Measurements from ENCODE around the gene PKN2. TPM values are rescaled to one million over a fixed set of nuclear protein-coding genes. Genes with fewer than 3 reads are reported as not detected.

The PKN2 gene
- total and polyA plus RNA-seq, 2 of the 4 experiments (the other 2 are of a cell fraction) = 12.7 to 22.2 TPM

GRCh38 chr1:88658419-88658818 lies 25.7 kb upstream of the PKN2 start:
- Histone ChIP-seq H3K9me3 (ENCODE audit: control insufficient read depth, insufficient read depth, low read length) (no peaks in the 10 kb centered on the region), H3K4ac (ENCODE audit: low read depth, low read length) (no peak overlapping the region), H3K56ac (ENCODE audit: extremely low read depth, insufficient read depth, low read length) (no peak overlapping the region), H3K14ac (replicated peaks; ENCODE audit: low read depth, low read length) (no peak overlapping the region), H3K27me3 (ENCODE audit: control insufficient read depth, insufficient read depth, low read length) (no peaks in the 10 kb centered on the region), H3K27ac (ENCODE audit: insufficient read depth, low read length) (no peak overlapping the region), H3K23ac (ENCODE audit: low read depth, low read length) (no peak overlapping the region), H4K91ac (ENCODE audit: insufficient read depth, low read depth, low read length) (no peak overlapping the region), H2BK15ac (ENCODE audit: low read depth, low read length) (no peak overlapping the region), H2AFZ (replicated peaks; ENCODE audit: low read length, poor library complexity) (no peak overlapping the region), H3K9ac (ENCODE audit: low read depth, low read length) (no peak overlapping the region), H2BK20ac (ENCODE audit: low read depth, low read length) (no peak overlapping the region), H3K4me1 (ENCODE audit: control insufficient read depth, insufficient read depth, low read length) (no peaks in the 10 kb centered on the region), H3K4me3 (ENCODE audit: insufficient read depth, low read depth, low read length) (no peak overlapping the region), H3K79me1 (ENCODE audit: low read depth in 1 of 2, low read length in 2 of 2) (no peaks in the 10 kb centered on the region), H2AK5ac (ENCODE audit: low read depth, low read length) (no peak overlapping the region), H3K9me1 (ENCODE audit: insufficient read depth, low read length) (no peaks in the 10 kb centered on the region), H4K5ac (ENCODE audit: low read depth, low read length) (no peak overlapping the region), H2BK120ac (ENCODE audit: low read depth, low read length) (no peak overlapping the region), H3K36me3 (ENCODE audit: control insufficient read depth, insufficient read depth, low read length) (no peaks in the 10 kb centered on the region), H3K18ac (ENCODE audit: low read depth, low read length) (no peak overlapping the region), H4K8ac (ENCODE audit: low read depth in 2 of 2, low read length in 2 of 2) (no peak overlapping the region), H2BK5ac (ENCODE audit: low read depth, low read length, poor library complexity, severe bottlenecking) (no peak overlapping the region), H4K20me1 (ENCODE audit: insufficient read depth, low read length) (no peaks in the 10 kb centered on the region), H2AK9ac (replicated peaks; ENCODE audit: low read depth, low read length, poor library complexity) (no peak overlapping the region), H3K4me2 (ENCODE audit: low read depth, low read length) (no peak overlapping the region)
- WGBS, 2 experiments (ENCODE audit: extremely low coverage in 2 of 2, insufficient read length in 1 of 2) = no CpG with 5 or more reads among the region's 3 CpGs
- in situ Hi-C loops (cut with MboI; ENCODE audit: low sequenced_read_pairs) = no loop called here
- intact Hi-C loops (cut with micrococcal nuclease) = loop anchor here (5.0 kb wide), 1 partner anchor 234 kb away; the partner anchor contains the start of gene GTF2B
- BruUV-seq (replicated peaks) = no TSS peak
- no peak for ATAC-seq (ENCODE audit: low read depth)
- dilution Hi-C loops (cut with HindIII; ENCODE audit: low sequenced_read_pairs, unreplicated experiment) = no loop called here
- POLR2A ChIA-PET (ENCODE audit: unreplicated experiment) = no interaction called here
- CTCF ChIA-PET = interaction anchor here (1.2 kb wide), 1 partner anchor 9 kb away, joined by 3 read pairs; no protein-coding TSS in a partner anchor
- DNase-seq = no peak
- no peak for TF ChIP-seq MAFK (IDR thresholded peaks at IDR 0.05; ENCODE audit: low read depth, low read length)
- no peak for TF ChIP-seq MXI1 (IDR thresholded peaks at IDR 0.05; ENCODE audit: borderline replicate concordance, low read depth, low read length)
- no peak for TF ChIP-seq POLR2A (IDR thresholded peaks at IDR 0.05; ENCODE audit: low read depth, low read length)
- no peak for TF ChIP-seq RFX5 (IDR thresholded peaks at IDR 0.05; ENCODE audit: low read depth, low read length)
- no peak for TF ChIP-seq FOS (IDR thresholded peaks at IDR 0.05; ENCODE audit: low read depth, low read length)
- no peak for TF ChIP-seq BHLHE40 (IDR thresholded peaks at IDR 0.05; ENCODE audit: low read depth, low read length)
